CD4-positive, alpha-beta T cell treated with Interleukin-2 at 100 ng/mL for 4 hours (primary cell): ENCODE measurements around the gene IGFL3.
"Not testable (repeated sequence)": the region's sequence is repeated elsewhere in the genome, so short reads cannot be mapped to it uniquely, and the experiment has no call there.

ENCODE experiments used
- DNase-seq: peaks from one replicate; pipeline ENCODE4 v3.0.0-alpha.2; 2020; ENCODE audit warnings: low spot score

The IGFL3 gene

DNA sequence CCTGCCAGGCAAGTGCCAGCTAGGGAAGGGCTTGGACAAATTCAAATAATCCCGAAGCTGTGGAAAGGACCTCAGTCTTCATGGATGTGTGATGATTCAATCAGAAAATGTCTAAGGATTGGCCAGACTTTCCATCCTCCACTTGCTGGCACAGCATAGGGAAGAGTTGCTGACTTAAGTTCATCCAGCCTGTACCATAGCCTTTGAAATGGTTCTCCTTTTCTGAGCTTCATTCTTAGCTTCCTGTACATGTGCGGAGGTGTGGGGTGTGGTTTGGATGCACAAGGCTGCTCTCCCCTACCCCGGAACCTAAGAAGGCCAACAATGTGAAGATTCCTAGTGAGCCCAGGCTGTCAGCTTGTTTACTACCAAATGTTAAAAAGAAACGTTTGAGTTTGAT, 959 bp upstream of the IGFL3 start:
- no peak for DNase-seq

DNA sequence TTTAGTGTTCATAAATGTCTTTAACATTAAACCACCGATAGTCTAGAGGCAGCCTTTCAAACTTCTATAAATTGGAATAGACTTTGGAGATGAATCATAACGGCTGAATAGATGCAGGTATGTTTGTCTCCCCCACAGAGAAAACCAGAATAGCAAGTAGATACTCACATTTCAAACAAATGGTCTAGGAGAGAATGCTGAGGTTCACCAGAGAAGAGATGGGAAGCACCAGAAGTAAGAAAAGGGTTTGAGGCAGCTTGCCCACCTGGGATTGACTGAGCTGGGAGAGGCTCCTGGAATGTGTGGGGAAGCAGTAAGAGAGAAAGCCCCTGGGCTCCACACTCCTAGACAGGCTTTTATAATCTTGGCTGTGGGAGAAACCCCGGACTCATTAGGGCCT, 6.4 kb downstream of the IGFL3 start:
- DNase-seq = no peak

DNA sequence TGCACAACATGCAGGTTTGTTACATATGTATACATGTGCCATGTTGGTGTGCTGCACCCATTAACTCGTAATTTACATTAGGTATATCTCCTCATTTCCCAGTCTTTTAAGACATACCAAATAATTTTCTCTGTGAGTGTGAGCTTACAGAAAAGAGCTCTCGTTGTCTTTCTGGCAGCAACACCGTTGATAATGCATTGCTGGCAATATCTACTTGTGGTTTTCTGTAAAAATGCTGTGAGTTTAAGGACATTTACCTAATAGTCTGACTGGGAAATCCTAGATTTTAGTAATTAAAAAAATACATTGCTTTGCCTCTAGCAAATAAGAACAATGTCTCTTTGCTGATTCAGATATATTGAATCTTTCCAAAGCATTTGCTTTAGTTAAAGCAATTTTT, 8.4 kb downstream of the IGFL3 start:
- no peak for DNase-seq

DNA sequence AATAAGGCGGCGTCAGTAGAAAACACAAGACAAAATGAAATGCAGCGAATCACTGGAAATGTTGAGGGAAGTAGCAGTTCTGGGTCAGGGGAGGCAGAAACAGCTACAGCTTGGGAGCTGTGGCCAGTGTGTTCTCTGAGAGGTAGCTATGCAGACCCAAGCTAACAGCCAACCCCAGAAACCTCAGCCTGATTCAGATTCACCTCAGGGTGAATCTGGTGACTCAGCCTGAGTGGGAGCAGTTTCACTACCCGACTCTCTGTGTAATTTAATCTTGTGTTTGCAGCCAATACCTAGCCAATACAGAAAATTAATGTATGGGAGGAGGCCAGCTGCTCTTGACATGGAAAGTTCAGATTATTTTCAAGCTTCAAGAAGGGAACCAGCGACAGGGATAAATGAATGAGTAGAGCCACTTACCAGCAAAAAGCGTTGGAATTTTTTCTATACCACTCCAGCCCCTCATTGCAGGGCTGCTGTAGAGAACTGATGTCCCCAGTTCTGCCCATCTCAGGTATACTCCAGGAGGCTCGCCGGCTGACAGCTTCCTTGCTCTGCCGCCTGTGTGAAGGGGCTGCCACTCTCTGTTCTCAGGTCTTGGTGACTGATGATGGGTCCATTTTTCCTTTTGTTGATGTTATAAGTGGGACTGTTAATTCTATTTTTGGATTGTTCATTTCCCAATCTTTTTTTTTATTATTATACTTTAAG, 8.9 kb downstream of the IGFL3 start:
- DNase-seq = no peak

DNA sequence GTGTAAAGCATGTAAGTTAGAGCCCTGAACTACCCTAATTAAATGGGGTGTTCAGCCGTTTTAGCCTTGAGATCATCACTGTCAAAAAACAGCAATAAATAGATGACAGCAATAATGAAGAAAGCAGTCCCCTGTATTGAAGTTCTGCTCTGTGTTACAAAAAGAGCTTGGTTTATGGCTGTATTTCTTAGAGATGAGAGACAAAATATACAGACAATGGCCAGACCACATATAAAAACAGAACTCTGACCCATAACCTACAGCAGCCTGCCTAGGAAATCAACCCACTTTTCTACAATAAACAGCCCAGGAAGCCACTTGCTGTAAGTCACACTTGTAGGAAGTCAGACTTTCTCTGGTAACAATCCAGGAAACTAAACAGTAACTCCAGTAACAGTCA, 10.8 kb downstream of the IGFL3 start:
- no peak for DNase-seq

DNA sequence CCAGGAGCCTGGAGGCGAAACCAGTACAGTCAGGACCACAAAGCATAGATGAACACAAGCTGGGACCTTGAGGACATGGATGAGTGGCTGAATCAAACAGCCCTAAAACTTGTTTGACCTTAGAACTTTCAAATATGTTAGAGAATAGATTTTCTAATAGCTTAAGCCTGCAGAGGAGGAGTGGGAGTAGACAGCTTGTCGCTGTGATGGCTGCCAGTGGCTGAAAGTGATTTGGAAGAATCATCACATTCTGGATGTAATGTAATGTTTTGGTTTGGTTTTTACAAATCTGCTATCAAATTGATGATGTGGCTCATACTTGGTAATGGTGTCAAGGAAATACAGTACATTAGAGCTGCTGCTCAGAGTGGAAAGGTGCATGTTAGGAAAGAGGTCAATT, 12.0 kb downstream of the IGFL3 start:
- no peak for DNase-seq

DNA sequence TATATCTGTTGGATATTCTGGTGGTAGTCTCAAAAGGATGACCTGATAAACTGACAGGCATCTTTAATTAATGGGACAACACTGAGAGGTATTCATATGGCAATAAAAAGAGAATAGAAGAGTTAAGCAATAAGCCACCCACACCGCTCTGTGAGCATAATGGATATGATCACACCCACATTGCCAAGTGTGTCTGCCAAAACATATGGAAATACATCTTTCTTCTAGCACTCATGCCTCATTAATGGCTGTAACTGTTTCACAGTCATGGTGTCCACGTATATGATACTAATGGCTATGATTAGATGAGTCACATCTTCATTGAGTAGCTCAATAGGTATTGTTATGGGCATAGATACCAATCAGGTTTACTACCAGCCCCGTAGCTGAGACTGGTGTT, 13.1 kb downstream of the IGFL3 start:
- no peak for DNase-seq

DNA sequence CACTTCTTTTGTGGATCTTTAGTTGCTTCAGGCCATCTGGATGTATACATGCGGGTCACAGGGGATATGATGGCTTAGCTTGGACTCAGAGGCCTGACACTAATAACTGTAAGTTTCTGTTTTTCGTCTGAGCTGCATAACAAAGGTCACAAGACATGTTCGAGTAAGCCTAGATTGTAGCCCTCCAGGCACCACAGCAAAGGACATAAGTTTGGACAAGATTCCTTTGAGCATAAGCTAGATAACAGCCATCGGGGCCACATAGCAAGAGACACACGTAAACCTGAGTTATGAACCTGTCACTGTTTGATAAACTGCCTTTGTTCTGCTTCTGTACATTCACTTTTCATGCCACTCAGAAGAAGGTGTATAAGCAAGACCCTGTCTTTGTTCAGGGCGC, 14.6 kb downstream of the IGFL3 start:
- DNase-seq = no peak

DNA sequence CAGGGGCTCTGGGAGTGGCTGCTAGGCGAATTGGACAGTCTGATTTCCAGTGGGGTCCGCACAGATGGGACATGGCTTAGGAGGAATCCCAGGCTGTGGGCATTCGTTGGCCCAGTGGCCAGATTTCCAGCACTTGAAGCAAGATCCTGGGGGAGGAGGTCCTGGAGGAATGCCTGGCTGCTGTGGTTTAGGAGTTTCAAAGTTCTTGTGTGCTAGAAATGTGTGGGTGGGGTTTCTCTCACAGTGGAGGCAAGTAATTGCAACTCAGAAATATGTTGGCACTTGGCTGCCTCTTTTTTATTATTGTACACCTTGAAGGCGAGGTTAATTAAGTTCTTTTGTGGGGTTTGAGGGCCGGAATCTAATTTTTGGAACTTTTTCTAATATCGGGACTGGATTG, 17.1 kb downstream of the IGFL3 start:
- DNase-seq = no peak

DNA sequence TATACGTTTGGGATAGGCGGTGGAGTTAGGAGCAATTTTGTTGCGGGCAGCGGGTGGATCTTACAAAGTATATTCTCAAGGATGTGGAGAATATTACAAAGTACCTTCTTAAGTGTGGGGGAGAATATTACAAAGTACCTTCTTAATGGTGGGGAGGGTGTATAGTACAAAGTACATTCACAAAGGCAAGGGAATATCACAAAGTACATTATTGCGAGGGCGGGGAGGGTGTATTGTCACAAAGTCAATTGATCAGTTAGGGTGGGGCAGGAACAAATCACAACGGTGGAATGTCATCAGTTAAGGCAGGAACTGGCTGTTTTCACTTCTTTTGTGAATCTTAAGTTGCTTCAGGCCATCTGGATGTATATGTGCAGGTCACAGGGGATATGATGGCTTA, 22.2 kb downstream of the IGFL3 start:
- DNase-seq = not testable (repeated sequence)

DNA sequence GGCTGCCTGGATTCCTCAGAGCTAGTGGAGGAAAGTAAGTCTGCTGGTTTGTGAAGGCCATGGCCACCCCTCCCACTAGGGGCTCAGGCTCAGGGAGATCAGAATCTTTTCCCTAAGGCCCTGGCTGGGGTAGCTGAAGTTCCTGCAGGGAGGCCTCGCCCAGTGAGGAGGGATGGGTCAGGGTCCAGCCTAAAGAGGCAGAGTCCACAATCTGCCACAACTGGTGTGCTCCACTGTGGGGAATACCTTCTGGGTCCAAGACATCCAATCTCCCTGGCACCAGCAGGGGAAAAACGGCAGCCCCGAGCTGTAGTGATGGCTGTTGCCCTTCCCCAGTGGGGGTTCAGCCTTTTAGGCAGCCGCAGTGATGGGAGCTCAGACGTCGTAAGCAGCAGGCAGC, 23.2 kb downstream of the IGFL3 start:
- no peak for DNase-seq

DNA sequence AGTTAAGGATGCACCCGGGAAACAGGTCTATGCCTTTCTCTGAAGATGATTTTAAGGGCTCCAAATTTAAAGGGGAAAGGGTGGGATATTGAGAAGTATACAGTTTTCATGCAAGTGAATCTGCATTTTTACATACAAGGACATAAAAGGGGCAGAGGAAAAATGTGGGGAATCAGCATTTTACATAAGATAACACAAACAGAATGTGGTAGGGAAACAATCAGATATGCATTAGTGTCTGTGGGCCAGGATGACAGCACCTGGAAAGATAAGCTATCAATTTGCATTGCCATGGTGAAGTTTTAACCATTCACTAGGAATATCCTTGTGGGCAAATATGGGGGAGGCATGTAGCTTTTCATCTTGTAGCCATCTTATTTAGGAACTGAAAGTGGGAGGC, 24.1 kb downstream of the IGFL3 start:
- no peak for DNase-seq

DNA sequence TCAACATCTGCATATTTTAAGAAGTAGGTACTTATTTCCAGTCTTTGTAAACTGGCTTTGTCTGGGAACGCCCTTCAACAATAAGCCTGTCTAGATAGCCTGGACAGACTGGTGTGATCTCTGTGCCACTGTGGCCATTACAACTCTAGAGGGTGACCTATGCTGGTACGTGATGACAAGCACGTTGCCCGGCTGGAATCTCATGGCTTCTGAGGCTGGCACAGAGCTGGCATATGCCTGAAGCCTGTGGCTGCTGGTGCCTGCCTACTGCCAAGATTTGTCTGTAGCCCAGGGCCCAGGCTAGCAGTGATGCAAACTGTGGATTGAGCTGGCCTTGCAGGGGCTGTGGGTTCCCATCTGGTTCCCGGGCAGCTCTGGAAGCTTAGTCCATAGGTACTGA, 34.0 kb downstream of the IGFL3 start:
- DNase-seq = no peak

DNA sequence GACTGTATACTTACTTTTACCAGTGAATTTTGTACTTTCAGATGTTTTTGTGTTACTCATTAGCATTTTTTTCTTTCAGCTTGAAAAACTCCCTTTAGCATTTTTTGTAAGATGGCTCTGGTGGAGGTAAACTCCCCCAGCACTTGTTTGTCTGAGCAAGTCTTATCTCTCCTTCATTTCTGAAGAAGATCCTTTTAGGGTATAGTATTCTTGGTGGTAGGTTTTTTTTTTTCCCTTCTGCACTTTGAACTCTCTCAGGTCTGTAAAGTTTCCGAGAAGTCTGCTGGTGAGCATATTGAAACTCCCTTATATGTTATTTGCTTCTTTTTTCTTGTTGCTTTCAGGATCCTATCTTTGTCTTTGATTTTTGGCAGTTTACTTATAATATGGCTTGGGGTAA, 35.1 kb downstream of the IGFL3 start:
- no peak for DNase-seq

DNA sequence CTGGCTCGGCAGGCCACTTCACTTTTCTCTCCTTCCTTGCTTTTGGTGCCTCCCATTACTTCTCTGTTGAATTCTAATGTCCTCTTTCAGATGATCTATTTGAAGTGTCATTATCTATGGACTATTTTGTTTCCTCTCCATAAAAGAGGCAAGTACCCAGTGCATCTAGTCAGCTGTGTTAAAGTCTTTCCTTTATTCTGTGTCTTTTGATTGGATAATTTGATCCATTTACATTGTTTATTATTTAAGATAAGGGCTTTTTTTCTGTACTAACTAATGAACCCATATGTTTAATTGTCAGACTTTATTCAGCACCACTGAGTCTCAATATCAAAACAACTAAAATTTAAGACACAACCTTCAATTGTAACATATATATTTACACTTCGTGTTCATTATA, 36.4 kb downstream of the IGFL3 start:
- DNase-seq = no peak

DNA sequence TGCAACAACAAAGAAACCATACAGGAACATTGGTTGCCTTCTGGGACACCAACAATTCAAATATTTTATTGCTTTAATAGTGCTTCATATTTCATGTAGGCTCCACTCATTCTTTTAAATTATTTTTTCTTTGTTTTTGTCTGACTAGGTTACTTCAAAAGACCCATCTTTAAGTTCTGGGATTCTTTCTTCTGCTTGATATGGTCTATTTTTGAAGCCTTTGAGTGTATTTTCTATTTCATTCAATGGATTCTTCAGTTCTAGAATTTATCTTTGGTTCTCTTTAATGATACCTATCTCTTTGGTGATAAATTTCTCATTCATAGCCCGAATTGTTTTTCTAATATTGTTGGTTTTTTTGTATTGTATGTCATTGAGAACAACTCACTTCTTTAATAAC, 38.6 kb downstream of the IGFL3 start:
- no peak for DNase-seq

DNA sequence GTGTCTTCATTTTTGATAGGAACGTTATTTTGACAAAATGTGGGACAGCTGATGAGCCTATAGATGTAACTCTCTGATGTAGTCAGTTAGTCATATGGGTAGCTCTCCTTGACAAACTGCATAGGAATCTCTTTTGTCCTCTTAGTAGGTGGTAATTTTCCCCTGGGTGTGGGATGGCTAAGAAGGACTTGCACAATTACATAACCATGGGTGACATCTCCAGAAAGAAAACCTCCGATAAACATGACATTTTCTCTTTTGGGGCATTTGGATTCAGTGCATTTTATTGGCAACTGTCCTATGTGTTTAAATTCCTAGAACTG, 41.8 kb downstream of the IGFL3 start:
- DNase-seq = no peak

DNA sequence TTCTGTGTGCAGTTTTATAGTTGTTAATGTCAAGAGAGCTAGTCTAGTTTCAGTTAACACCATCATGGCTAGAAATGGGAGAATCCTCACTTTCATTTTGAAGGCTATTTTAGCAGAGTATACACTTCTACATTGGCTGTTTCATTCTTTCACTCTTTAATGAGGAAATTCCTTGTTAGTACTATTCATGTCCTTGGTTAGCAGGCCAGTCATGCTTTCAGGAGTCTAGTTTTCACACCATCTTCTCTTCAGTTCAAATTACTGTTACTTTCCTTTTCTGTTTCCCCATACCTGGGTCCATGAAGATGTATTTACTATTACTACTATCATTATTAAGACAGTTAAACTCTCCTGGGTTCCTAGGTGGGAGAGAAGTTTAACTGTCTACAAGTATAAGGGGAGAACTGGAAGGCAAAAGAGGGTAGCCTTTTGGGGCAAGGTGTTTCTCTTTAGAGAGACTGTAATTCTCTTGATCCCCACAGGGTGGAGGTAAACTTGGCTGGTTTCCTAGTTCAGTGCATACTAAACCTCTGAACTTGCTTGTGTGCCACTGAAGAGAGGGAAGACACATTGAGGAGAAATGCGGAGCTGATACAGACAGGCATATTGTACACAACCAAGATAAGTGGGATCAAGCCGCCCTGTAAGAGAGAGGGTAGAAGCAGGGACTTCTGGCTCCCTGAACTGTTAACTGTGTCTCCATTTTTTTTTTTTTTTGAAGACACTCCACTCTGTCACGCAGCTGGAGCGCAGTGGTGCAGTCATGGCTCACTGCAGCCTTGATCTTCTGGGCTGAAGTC, 42.4 kb downstream of the IGFL3 start:
- peak; percentile 18 for DNase-seq

DNA sequence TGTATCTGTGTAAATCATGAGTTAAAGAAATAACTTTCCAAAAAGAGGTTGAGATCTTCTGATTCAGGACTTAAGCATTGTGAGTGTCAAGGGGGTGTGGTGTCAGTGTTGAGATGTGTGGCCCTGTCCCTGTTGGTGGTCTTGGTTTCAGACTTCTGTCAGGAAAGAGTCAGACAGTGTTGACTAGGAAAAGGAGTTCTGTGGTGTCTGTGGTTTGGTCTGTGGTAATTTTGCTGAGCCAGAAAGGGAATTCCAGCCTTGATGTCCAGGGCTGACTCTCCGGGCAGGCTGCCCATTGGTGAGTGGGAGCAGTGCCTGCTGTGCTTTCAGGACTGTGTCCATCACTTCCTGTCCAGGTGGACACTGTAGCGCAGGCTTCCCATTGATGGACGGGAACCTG, 43.9 kb downstream of the IGFL3 start:
- DNase-seq = no peak

DNA sequence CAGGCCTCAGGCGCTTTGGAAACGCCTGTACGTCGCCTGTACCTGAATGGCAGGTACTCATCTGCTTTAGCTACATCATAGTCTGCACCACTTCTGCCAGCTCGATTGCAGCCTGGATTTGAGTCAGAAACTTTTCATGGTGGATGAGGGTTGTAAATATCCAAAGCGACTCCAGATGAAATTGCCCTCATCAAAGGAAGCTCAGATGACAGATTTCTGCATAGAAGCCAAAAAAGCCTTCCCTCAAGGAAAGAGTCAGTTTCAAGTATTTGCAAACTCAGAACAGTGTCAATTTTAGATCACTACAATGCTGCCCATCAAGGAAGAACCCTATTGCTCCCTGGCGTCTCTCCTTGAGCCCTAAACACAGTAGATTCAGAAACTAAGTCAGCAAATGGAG, 44.9 kb downstream of the IGFL3 start:
- no peak for DNase-seq

DNA sequence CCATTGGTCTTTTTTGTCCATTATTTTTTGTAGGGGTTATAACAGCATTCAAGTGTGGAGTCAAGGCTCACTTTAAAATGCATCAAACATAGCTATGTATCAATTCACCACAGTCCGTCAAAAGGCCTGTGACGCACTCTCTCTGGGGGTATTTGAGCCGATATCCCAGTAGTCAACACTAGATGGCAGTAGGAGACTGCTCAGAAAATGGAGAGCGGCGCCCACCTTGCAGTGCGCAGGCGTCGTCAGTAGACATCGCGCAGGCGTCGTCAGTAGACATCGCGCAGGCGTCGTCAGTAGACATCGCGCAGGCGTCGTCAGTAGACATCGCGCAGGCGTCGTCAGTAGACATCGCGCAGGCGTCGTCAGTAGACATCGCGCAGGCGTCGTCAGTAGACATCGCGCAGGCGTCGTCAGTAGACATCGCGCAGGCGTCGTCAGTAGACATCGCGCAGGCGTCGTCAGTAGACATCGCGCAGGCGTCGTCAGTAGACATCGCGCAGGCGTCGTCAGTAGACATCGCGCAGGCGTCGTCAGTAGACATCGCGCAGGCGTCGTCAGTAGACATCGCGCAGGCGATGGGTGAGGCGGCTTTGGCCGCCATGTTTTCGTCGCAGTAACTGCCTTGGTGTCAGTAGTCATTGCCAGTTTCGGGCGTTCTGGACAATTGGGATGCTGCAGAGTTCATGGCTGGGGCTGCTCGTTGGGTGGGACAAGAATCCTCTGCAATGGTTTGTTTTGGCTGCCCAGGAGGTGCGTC, 45.7 kb downstream of the IGFL3 start:
- DNase-seq = not testable (repeated sequence)

DNA sequence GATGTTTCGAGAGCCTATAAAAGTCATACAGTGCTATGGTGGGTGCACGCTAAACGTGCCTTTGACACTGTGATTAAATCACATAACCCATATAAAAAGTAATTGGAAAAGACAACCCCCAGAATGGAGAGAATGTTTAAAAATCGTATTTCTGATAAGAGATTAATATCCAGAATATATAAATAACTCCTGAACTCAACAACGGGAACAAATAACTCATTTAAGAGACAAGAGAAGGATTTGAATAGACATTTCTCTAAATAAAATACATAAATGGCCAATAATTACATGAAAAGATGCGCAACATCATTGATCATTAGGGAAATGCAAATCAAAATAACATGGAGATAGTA, 46.7 kb downstream of the IGFL3 start:
- no peak for DNase-seq
